Stimulated activated CD8-positive, alpha-beta memory T cell treated with anti-CD3 and anti-CD28 coated beads, Interleukin-4, amount 100 ng/mL, for 1 hour (primary cell): ENCODE data around the gene DEXI.
"Not testable (repeated sequence)": the region's sequence is repeated elsewhere in the genome, so short reads cannot be mapped to it uniquely, and the experiment has no call there.

ENCODE experiments used
- DNase-seq, 2 donors: peaks; one replicate each; pipeline ENCODE4 v3.0.0-alpha.2; 2020; ENCODE audit warnings: low read depth in 2 of 2, low spot score in 1 of 2

Gene DEXI

DNA sequence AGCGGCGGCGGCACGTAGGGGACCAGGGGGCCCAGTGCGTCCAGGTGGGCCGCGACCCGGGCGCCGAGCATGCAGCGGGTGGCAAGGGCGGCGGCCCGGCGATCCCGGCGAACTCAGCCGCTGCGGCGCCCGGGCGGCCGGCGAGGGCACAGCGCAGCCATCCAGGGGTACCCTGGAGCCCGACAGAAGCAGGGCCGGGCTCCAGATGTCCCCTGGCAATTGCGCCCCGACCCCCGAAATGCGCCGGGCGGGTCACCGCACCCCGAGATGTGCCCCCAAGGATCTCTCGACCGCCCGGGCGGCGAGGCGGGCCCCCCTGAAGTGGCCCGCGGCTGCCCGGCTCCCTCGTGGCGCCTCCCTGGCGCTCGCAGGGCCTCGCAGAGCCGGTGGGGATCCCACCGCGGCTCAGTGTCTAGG lies 325 bp downstream of the DEXI start:
- DNase-seq: not testable (repeated sequence)

DNA sequence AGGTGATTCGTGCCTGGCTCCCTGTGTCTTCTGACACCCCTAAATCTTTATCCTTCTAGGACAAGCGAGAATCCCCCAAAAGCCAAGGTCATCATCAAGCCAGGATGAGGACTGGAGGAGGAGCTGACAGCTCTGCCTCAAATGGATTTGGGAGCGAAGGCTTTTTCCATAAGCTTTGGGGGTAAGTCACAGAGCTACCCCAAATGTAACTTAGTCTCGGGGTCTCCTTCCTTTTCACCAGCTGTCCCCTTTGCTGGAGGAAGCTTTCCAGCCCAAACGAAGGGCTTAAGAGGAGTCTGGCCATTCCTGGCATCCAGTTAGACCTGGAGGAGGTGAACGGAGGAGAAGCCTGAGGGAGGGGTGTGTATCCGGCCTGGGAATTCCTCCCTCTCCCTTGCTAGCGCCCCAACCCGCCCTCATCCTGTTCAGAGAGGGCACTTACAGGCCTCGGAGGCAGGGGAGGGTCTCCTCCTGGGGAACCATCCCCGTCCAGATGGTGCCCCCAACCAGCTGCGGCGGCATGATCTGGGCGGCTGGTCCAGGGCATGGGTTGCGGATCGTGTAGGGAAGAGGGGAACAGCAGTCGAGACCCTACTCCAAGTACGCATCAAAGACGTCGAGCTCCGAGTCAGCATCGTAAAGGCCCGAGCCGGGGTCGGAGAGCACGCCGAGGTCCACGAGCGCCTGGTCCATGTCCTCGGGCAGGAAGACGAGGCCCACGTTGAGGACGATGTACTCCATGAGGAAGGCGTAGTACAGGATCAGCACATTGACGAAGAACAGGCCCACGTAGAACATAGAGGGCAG lies 938 bp downstream of the DEXI start:
- no peak for DNase-seq

DNA sequence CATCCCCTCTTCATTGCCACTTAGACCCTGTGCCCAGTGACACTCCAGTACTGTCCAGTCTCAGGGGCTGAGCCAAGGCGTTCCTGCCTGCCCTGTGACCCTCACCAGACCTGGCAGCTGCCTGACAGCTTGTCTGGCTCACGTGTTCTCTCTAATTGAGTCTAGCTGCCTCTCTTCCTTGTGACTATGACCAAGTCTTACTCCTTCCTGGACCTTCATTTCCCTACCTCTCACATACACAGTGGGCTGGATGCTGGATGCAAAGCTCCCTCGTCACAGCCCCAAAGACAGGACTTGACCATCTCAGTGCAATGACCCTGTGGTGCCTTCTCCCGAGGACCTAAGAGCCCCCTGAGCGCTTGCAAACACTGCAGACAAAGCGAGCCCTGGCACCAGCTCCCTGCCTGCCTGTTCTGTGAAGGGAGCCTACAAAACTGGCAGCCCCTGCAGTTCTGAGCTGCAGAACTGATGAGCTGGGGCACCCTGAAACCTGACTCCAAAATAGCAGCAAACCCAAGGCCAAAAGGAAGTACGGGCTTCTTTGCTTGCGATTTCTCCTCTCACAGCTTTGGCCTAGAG lies 1.7 kb downstream of the DEXI start:
- no peak for DNase-seq

DNA sequence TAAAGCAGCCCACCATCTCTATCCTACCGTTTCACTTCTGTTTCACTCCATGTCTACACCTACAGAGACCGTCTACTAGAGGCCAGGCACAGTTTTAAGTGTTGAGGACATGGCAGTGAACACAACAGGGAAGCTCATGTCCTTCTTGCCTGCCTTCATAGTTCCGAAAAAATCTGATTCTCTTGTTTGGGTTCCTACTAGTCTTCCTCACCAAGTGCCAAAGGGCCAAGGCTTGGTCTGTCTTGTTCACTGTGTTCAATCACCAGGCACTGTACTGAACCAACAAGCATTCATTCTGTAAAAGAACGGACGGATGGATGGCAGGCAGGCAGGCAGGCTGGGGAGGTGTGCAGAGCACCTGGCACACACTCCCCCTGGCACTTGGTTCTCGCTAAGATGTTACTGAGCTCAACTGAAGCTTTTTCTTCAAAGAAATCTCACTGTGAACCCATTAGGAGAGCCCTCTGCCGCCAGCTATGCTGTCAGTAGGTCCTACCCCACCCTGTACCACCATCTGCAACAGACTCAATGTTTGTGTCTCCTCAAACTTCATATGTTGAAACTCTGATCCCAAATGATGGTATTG lies 2.5 kb downstream of the DEXI start:
- no peak for DNase-seq

DNA sequence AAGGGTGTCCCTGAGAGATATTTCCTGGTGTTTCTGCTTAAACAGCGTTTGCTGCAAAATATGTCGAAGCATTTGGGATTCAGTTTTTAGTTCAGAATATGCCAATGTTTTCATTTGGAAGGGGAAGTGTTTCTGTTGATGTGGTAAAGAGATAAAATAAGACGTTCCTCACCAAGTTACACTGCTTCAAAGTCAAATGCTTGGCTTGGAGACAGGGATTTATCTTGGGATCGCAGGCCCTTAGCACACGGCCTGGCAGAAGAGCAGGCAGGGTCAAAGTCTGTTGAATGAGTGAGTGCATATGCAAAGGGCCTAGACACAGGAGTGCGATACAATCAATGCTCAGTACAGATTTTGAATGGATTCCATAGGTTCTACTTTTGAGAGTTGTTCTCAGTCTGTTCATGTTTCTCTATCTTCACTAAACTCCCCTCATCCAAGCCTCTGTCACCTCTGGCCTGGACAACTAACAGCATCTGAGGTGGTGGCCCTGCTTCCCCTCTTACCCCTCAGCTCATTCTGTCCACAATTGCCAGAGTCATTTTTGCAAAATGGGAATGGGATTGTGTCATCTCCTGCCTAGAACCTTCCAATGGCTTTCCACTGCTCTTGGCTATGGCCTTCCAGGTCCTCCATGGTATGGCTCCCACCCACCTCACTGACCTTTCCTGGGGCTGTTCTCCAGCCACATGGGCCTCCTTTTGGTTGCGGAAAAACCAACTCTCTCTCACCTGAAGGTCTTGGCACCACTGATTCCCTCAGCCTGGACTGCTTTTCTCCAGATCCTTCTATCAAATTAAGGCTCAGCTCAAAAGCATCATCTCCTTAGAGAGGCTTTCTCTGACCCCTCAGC lies 3.2 kb downstream of the DEXI start:
- DNase-seq: no peak

DNA sequence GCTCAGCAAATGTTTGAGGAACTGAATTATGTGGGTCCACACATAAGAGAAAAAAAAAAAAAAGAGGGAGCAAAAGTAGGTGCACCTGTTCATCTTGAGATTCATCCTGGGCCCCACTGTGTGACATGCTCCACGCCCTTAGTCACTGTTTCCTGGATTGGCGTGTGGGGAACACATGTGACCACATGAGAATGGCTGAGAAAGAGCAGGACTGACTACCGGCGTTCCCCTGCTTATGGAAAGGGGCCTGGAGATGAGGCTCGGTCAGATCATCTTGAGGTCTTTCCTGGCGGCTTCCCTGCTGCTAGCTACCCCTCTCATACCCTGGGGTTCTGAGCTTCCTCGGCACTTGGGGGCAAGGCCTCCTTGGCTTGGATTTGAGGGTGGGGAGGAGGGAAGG lies 3.9 kb downstream of the DEXI start:
- DNase-seq: no peak

DNA sequence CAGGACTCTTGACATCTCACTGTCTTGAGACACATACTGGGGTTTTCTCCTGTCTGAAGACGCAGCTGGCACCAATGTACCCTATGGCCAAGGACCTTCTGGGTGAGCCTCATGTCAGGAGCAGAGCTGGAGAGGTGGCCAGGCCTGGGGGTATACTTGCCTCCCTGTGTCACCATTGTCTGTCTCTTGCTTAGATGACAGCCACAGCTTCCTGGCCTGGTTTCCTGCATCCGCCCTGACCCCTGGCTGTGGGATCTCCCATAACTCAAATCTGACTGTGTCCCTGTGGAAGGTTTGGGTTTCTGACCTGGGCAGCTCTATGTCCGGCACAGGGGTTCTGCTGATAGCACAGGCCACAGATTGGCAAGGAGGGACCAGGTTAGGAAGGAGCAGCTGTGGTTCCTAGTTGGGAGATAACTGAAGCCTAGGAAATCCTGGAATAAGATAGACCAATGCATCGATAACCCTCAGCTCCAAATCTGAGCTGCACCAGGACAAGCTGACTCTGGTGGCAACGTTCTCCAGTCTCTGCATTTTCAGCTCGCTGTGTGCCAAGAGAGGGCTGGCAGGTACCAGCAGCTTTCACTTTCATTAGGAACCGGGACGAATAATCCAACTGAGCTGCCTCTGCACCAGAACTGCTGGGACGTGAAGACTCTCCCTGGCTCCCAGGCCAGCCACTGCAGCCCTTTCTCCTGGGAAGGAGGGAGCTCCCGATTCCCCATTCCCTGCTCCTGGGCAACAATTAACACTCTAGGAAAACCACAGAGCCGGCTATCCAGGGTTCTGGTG lies 5.0 kb downstream of the DEXI start:
- DNase-seq: no peak

DNA sequence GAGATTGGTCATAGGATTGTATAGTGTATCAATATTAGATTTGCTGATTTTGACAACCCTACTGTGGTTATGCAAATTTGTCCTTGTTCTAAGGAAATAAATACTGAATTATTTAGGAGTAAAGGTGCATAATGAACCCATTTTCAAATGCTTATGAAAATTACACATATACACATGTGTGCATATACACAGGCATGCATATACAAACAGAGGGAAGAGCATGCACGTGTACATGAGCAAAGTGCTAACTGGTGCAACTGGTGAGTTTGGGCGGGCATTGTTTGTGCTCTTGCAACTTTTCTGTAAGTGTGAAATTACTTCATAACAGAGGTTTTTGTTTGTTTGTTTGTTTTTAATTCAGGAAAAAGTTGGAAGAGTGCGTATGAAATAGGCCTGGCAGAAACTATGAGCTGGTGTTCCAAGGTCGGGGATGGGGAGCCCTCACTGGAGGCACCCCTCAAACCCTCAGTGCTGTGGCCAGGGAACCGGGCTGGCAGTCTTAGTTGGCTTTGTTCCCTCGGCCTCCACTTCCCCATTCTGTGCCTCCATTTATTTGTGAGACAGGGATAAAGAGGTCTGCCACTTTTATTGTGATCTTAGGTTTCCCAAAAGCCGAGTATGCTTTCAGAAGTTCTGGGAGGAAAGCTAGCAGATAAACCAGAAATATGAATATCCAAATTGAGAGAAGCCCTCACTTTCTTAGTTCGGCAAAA lies 5.8 kb downstream of the DEXI start:
- DNase-seq: no peak

DNA sequence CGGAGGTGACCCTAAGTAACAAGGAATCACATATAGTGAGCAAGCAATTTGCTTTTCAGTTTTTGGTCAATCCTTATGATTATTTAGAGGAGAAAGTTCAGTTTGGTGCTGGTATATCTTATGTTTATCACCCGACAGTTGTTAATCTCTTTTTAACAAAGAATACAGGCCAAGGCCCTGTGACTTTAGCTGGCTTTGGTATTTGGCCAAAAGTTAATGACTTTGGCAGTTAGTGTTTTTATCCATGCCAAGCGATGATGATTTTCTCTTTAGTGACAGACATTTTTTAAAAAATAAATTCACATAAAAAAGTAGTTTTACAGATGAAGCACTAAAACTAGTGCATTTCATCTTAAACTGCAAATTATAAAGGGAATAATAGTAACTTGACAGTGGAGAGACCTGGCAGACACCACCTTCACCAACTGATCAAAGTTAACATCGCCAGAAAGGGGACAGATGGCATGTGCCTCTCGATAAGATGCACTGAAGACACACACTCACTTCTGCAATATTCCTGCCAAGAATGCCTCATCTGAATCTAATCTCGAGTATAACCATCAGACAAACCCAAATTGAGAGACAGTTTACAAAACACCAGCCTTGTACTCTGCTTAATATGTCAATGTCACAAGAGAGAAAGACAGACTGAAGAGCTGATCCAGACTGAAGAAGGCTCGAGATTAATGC lies 6.9 kb downstream of the DEXI start:
- DNase-seq: no peak

DNA sequence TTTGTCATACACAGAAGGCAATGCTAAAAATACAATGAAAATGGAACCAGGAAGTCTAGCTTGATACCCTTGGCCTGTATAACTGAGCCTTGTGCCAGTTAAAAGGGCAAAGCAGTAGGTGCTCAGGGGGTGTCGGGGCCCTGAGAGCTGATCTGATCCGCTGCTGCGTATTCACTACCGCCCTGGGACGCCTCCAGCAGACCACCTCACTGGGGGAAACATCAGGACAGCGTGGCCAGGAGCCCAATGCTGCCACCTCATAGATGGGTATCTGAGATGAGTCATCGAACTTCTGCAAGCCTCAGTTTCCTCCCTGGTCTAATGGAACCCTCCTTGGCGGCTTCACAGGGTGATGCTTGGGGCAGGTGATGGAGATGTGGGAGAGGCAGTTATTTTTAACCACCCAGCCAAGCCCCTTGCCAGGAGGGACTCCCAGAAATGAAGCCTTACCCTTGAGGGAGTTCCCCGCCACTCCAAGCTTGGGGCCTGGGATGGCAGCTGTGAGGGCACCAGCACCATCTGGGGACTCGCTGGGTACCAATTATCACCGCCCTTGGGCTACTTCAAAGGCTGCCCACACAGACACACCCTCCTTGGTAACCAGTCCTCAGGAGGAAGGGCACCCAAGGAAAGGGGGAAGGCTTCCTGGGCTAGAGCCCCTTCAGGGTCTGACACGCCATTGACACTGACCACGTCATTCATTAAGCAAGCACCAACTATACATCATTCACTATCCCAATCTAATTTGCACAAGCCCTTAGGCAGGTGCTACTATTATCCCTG lies 7.8 kb downstream of the DEXI start:
- no peak for DNase-seq

DNA sequence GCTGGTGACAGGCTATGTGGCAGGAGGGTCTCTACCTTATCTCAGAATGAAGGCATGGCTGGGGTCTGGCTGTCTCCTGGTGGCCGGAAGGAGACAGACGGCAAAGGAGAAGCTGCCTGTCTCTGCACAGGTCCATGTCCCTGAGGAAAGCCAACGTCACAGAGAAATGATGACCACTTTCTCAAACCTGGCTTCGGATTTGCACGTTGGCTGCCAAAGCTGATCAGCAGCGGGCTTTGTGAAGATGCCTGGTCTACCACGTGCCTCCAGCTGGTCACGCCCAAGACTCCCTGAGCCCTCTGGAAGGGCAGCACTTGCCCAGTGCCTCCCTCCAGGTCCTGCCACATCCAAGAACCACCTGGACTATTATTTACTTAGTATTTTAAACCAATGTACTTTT lies 8.4 kb downstream of the DEXI start:
- no peak for DNase-seq

DNA sequence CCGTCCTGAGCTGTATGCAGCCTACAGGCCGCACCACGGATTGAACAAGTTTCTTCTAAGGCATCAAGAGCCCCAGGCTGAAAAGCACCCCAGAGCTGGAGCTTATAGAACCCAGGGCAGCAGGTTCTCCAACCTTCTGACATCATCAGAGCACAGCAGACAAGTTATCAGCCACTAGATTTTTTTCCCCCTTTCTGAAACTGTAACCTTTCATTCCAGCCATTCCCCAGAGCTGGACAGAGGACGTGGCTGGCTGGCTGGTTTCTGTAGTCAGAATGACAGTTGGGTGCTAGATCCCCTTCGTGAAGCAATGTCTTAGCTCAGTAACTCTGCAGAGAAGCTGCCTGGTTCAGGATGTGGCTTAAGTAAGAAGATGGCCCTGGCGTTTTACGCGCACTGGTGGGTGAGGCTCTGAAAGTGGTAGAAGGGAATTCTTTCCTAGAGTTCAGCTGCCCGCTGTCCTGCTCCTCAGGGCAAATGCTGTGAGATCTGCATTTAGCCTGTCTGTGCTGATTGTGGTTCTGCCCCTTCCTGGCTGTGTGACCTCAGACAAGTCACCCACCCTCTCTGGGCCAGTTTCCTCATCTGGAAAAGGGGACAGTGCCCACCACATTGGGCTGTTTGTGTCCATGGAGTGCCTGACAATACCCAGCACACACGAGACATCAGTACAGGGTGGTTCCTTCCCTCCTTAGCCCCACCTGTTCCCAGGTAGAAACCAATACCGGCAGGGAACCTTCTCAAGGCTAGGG lies 9.1 kb downstream of the DEXI start:
- DNase-seq: no peak

DNA sequence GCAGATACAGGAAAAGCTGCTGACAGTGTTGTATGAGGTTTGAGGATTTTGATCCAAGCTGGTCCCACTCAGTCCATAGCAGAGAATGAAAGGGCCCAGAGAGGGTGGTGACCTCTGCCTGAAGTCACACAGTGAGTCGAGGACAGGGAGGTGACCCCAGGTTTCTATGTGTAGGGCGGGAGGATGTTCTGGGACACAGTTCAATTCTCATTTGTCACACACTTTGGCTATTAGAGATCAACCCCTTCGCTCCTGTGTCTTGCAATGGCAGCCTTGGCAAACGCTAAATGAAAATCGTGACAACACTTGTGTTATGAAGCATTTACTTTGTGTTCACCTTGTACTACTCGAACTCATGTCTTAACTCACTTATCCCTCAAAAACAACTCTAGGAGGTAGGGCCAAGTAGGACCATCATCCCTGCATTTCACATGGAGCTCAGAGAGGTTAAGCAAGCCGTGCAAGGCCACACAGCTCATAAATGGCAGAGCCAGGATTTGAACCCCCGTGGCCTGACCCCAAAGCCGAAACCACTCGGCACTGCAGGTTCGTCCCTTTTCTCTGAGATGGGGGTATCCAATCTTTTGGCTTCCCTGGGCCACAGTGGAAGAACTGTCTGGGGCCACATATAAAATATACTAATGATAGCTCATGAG lies 10.2 kb downstream of the DEXI start:
- no peak for DNase-seq

DNA sequence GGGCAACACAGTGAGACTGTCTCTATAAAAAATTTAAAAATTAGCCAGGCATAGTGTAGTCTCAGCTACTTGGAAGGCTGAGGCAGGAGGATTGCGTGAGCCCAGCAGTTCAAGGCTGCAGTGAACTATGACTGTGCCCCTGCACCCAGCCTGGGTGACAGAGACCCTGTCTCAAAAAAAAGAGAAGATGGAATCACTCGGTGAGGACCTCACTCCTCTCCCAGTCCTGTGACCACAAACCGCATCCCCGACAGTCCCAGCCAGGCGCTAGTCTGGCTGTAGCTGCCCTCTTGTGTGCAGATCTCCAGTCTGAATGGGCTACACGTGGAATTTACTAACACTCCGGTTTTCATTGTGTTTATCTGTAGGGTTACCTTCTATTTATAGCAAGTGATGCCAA lies 11.1 kb downstream of the DEXI start:
- no peak for DNase-seq

DNA sequence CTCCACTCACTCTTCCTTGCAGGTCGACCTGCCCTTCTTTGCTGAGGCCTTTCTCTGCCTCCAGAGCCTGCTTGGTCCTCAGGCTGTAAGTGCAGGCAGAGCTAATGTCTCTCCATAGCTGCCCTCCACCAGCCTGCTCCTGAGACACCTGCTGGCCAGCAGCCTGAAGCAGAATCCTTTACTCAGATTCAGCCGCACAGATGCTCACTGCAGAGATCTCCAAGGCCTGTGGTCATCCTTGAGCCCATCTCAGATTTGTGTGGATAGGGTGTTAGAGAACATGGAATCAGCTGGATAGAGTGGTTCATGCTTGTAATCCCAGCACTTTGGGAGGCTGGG lies 11.5 kb downstream of the DEXI start:
- DNase-seq: no peak

DNA sequence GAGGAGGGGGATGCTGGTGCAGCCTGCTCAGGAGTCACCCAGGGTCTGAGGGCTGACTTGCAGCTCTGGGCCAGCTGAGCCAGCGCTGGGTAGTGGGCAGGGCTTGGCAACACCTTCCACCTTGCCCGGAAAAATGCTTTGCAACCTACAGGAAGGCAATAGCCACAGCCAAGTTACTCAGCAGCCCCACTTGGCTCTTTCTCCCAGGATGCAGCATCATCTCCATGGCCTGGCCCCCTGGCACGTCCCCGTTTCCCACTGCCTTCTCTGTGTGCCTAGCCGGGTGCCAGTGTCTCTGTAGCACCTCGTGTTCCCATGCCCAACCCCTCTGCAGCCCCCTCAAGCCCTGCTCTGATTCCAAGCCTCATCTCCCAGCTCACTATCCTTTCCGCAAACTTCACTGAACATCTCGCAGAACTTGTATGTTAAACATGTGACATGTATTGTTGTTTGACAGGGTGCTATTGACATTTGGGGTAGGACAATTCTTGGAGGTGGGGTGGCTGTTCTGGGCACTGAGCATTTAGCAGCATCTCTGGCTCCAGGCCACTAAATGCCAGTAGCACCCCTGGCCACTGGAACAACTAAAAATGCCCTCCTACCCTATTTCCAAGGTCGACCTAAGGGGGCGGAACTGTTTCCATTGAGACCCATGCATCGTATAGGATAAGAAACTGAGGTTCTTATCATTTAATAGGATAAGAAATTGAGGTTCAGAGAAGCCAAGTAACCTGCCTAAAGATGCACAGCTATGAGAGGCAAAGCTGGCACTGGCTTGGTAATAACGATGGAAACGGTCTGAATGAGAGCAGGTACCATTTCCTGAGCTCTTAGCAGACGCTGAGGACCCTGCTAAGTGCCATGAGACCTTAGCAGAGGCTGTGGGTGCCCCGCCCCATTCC lies 12.2 kb downstream of the DEXI start:
- DNase-seq: no peak

DNA sequence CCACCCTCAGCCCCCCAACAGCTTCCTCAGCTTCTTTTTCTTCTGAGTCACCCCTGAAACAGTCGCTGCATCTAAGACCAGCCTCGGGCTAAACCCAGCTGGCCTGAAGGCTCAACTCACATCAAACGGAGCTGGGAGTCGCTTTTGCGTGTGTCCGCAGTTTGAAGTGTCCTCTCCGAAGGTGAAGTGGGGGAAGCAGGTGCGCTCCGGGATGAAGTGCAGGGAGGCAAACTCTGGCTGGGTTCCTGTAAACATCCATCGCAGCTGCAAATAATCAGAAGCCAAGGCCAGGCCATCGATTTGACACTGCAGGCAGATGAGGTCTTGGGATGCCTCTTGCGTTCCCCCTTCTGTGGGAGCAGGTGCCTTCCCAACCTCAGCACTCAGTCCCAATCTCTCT lies 13.2 kb downstream of the DEXI start:
- not testable (repeated sequence) for DNase-seq
